Pancreas (tissue), 10 donors: Measurements from ENCODE around the gene PRRC2A. TPM values are rescaled to one million over a fixed set of nuclear protein-coding genes. Genes with fewer than 3 reads are reported as not detected.

Experiments
- ATAC-seq, 4 donors: fragments of 200-7000 bp; cut with Tn5 transposase; one replicate each; pipeline versions ENCODE4 v1.8.0 to v1.9.1; 2020; ENCODE audit warnings: mild to moderate bottlenecking in 4 of 4, moderate library complexity in 4 of 4
- DNase-seq, 6 donors: peaks; one replicate each; pipeline ENCODE4 v3.0.0-alpha.2; 2020
- FAIRE-seq: peaks from 2 replicates; lab custom pipeline; 2012; peaks lifted over from hg19 to GRCh38; lab: Jason Lieb, UNC
- H3K27ac ChIP-seq, 4 donors: fragments of 200-600 bp; sonication (generic); 1 replicate in 3 of 4; 2 replicates in 1 of 4; pipeline versions ENCODE4 v1.5.0 to v1.8.0; 2020
- H3K27me3 ChIP-seq, 4 donors: fragments of 200-600 bp; one replicate each; pipeline ENCODE4 v1.8.0; 2021
- H3K36me3 ChIP-seq, 3 donors: fragments of 200-600 bp; sonication (generic) in 1 of 3; one replicate each; pipeline versions ENCODE4 v1.5.0 to v1.8.0; 2020 to 2021
- H3K4me1 ChIP-seq, 3 donors: fragments of 200-600 bp; one replicate each; pipeline ENCODE4 v1.8.0; 2021
- H3K4me3 ChIP-seq, 4 donors: fragments of 200-600 bp; sonication (generic) in 2 of 4; one replicate each; pipeline versions ENCODE4 v1.5.0 to v1.8.0; 2020 to 2021
- H3K9me3 ChIP-seq, 4 donors: fragments of 200-600 bp; one replicate each; pipeline ENCODE4 v1.8.0; 2021
- WGBS, 2 donors: extraction: QIAGEN DNeasy Blood & Tissue Kit; methylation state at CpG; one replicate each; pipeline ENCODE4 v1.1.7; 2013; 5-methylcytosine and 5-hydroxymethylcytosine counted together
- intact Hi-C, 3 donors: fragments of 100-400 bp; cut with DNase I; formaldehyde crosslinking; loops; one replicate each; pipeline versions ENCODE4 v1.11.1 to v1.14.2; 2022
- microRNA-seq, 2 donors: library from miRNA; unstranded; fragments of <30 nt; microRNA quantifications; one replicate each; pipeline versions ENCODE4 to v1.1.0, GENCODE V29; 2019 to 2020
- polyA plus RNA-seq, 2 donors: library from polyadenylated mRNA; stranded (reverse); fragments of 200-250 nt; gene quantifications; one replicate each; pipeline ENCODE4 v1.2.3, GENCODE V29; 2013
- total RNA-seq, 6 donors: library from RNA; stranded (reverse); fragmentation: NEBNext Ultra II Directional in 4 of 6; extraction: Animal tissue kit (Norgen Biotek cat#: 25700) in 4 of 6; gene quantifications; one replicate each; pipeline versions ENCODE4 v1.2.1 to v1.2.4, GENCODE V29; 2021 to 2023
- TF ChIP-seq, protein P1 (sequence below), 4 donors: fragments of 200-600 bp; sonication (generic) in 3 of 4; IDR thresholded peaks; one replicate each; pipeline versions ENCODE4 v1.5.0 to v1.8.0; 2021; ENCODE audit warnings: antibody characterized with exemption in 4 of 4
- donor health status: healthy with polysubstance abuse.
- donor health status: DM: no; HTN: no; CAD: no; lungs with moderate emphysema.
- donor health status: DM: no; HTN: no; CAD: no.
- donor health status: control.
- donor health status: control.
- donor health status: Bipolar disorder and iron deficiency.
- donor health status: DM: yes; HTN: yes; CAD: no.
- donor health status: DM: no; HTN: no; CAD: no.
- donor health status: DM: no; HTN: no; CAD: no.
- donor health status: DM: yes; HTN: yes; CAD: no.

PRRC2A gene
- total and polyA plus RNA-seq, 8 donors, result 45.3 to 144 (median 76.6) TPM

DNA sequence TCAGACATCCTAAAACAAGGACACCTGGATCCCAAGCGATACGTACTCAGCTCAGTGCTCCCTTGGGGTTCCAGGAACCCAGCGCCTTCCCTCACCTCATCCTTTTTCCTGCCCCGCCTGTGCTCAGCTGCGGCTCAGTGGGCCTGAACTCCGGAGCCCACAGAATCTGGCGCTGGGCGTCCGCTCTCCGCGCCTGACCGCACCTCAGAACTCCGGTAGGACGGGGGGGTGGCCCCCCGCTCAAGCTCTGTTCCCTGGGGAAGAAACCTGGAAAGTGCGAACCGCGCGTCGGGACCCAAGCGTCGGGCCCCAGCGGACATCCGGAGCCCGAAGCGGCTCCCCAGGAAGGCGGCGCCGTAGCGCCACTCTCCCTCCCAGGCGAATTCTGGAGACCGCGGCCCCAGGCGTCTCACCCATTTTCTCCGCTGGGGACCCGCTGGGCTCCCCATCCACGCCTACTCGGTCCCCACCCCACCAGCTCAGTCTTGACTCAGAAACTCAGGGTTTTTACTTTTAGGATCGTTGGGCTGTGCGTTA is 60.7 kb downstream of the PRRC2A start:
- Histone ChIP-seq H3K4me3 (peak overlapping the region; percentile 19 to 60 (median 42)), H3K36me3 (no peaks in the 10 kb centered on the region), H3K4me1 (peaks cover 3 to 8% (median 5%) of the 10 kb centered on the region in 3 donors), H3K27ac (peak overlapping the region; percentile 38 to 71 (median 53)), H3K27me3 (no peaks in the 10 kb centered on the region), H3K9me3 (no peaks in the 10 kb centered on the region)
- WGBS, 2 donors, result 1% methylated on average over 40 of the region's 40 CpGs
- intact Hi-C loops, result loop anchor here in 1 of 3 donors (5.0 kb wide), 1 partner anchor 86 kb away; no protein-coding TSS in a partner anchor
- no peak for FAIRE-seq
- ATAC-seq, result peak; percentile 53 to 76 (median 73)
- TF ChIP-seq, protein P1, sequence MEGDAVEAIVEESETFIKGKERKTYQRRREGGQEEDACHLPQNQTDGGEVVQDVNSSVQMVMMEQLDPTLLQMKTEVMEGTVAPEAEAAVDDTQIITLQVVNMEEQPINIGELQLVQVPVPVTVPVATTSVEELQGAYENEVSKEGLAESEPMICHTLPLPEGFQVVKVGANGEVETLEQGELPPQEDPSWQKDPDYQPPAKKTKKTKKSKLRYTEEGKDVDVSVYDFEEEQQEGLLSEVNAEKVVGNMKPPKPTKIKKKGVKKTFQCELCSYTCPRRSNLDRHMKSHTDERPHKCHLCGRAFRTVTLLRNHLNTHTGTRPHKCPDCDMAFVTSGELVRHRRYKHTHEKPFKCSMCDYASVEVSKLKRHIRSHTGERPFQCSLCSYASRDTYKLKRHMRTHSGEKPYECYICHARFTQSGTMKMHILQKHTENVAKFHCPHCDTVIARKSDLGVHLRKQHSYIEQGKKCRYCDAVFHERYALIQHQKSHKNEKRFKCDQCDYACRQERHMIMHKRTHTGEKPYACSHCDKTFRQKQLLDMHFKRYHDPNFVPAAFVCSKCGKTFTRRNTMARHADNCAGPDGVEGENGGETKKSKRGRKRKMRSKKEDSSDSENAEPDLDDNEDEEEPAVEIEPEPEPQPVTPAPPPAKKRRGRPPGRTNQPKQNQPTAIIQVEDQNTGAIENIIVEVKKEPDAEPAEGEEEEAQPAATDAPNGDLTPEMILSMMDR (IDR thresholded peaks at IDR 0.05), result no peak
- peak in 4 of 6 donors; percentile 27 to 82 (median 48) for DNase-seq

DNA sequence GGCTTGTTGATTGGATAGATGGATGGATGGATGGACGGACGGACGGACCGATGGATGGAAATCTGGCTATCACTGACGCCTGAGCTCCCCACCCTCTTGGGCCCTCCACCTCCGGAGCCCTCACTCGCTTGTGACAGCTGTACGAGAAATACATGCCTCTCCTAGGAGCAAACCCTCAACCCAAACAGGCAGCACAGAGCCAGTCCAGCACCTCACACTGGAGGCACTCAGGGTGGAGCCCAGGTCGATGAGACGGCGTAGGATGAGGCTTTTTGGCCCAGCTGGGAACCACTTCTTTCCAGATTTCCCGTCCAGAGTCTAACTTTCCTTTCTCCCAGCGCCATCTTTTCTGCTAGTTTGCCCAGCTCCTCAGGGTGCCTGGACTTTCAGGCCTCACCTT is 63.1 kb downstream of the PRRC2A start:
- ATAC-seq, result no peak

DNA sequence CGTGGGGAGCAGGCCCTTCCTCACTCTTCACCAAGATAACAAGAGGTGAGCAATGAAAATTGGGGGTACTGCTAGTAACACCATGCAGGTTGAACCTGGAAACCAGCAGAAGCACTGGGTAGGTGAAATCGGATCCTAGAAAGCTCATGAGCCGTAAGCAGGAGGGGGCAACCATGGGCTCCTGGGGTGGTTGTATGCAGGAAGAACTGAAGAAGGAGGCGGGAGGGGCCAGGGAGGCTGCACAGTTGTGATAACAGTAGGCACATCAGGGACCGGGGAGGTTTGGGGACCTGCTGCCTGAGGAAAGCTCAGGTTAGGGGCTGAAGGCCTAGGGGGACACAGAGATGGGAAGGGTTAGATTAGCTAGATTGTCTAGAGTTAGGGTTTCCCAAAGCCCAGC is 66.0 kb downstream of the PRRC2A start:
- H3K27ac ChIP-seq, result no peak overlapping the region
- no peak overlapping the region for H3K4me3 ChIP-seq
- FAIRE-seq (no peak), ATAC-seq (no peak), DNase-seq (no peak)
- 87 to 94% methylated on average over 5 of the region's 5 CpGs for WGBS, 2 donors
- peaks cover 0 to 14% (median 12%) of the 10 kb centered on the region in 3 donors for H3K36me3 ChIP-seq
- H3K9me3 ChIP-seq, result no peaks in the 10 kb centered on the region
- TF ChIP-seq, protein P1 (IDR thresholded peaks at IDR 0.05), result no peak
- H3K27me3 ChIP-seq, result no peaks in the 10 kb centered on the region
- peaks cover 0 to 3% (median 1%) of the 10 kb centered on the region in 3 donors for H3K4me1 ChIP-seq
- intact Hi-C loops, result no loop called here

More for the DNA sequence above, 63.1 kb downstream of the PRRC2A start:
- Histone ChIP-seq H3K27ac (no peak overlapping the region), H3K4me1 (peaks cover 3 to 8% (median 5%) of the 10 kb centered on the region in 3 donors), H3K9me3 (no peaks in the 10 kb centered on the region), H3K36me3 (peaks cover 0 to 6% (median 5%) of the 10 kb centered on the region in 3 donors), H3K4me3 (no peak overlapping the region), H3K27me3 (no peaks in the 10 kb centered on the region)
- TF ChIP-seq, protein P1 (IDR thresholded peaks at IDR 0.05), result no peak
- intact Hi-C loops, result loop anchor here in 1 of 3 donors (5.0 kb wide), 1 partner anchor 84 kb away; no protein-coding TSS in a partner anchor
- no peak for DNase-seq
- FAIRE-seq, result no peak
- 62 to 67% methylated on average over 13 of the region's 13 CpGs for WGBS, 2 donors

DNA sequence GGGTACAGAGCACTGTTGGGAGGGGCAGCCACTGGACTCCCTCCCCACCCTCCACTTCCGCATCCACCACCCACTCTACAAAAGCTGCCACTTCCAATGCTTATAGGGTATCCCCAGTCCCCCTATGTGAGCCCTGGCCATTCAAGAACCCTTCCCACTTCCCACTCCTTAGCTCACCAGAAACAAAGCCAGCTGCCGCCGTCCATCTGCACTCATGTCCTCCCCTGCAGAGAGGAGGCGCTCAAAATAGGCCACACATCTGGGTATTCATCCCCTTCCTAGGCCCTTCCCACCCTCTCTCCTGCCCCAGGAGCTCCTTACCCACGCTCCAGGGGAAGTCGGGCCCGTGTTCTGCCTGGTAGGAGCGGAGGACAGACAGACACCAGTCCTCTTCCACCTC is 66.8 kb downstream of the PRRC2A start:
- ATAC-seq (no peak), FAIRE-seq (no peak), DNase-seq (no peak)
- Histone ChIP-seq H3K27ac (no peak overlapping the region), H3K36me3 (peaks cover 0 to 14% (median 12%) of the 10 kb centered on the region in 3 donors), H3K4me1 (no peaks in the 10 kb centered on the region), H3K9me3 (no peaks in the 10 kb centered on the region), H3K27me3 (no peaks in the 10 kb centered on the region), H3K4me3 (no peak overlapping the region)
- intact Hi-C loops, result no loop called here
- WGBS, 2 donors, result 88 to 90% methylated on average over 8 of the region's 8 CpGs
- TF ChIP-seq, protein P1 (IDR thresholded peaks at IDR 0.05), result no peak

Small RNA genes lying within 50 kb of the gene (microRNA-seq; reads per million reads assigned to microRNA genes)
- gene MIR6832, result 0 reads per million in 2 donors

Other genes starting within 250 kb of the PRRC2A start
Only the 30 nearest of the 35 such genes appear.
- 1 to 10 TPM in 2 of 6 donors, under 1 TPM in 4; 0.24 to 1.7 (median 0.51) TPM for gene MICB, start 122.6 kb upstream of the PRRC2A start, total RNA-seq
- under 1 TPM; 0.23 to 0.76 TPM for gene MICB, start 122.6 kb upstream of the PRRC2A start, polyA plus RNA-seq
- not detected for gene MCCD1, start 91.8 kb upstream of the PRRC2A start, total RNA-seq
- not detected for gene MCCD1, start 91.8 kb upstream of the PRRC2A start, polyA plus RNA-seq
- gene DDX39B, start 78.7 kb upstream of the PRRC2A start, total RNA-seq, result 100 to 1,000 TPM; 134 to 233 (median 153) TPM
- gene DDX39B, start 78.7 kb upstream of the PRRC2A start, polyA plus RNA-seq, result 100 to 1,000 TPM; 423 to 669 TPM
- gene ATP6V1G2, start 74.1 kb upstream of the PRRC2A start, total RNA-seq, result under 1 TPM; 0.16 to 0.81 (median 0.36) TPM
- 1 to 10 TPM; 1.9 to 2.1 TPM for gene ATP6V1G2, start 74.1 kb upstream of the PRRC2A start, polyA plus RNA-seq
- 10 to 100 TPM; 12.1 to 25.3 (median 20.8) TPM for gene NFKBIL1, start 73.1 kb upstream of the PRRC2A start, total RNA-seq
- gene NFKBIL1, start 73.1 kb upstream of the PRRC2A start, polyA plus RNA-seq, result 10 to 100 TPM; 26.5 to 46.0 TPM
- gene LTA, start 48.4 kb upstream of the PRRC2A start, total RNA-seq, result 1 to 10 TPM in 1 of 6 donors, under 1 TPM in 1, not detected in 4; 0.12 to 1.3 TPM
- under 1 TPM; 0.05 to 0.15 TPM for gene LTA, start 48.4 kb upstream of the PRRC2A start, polyA plus RNA-seq
- under 1 TPM in 5 of 6 donors, not detected in 1; 0.29 to 0.87 (median 0.58) TPM for gene TNF, start 45.1 kb upstream of the PRRC2A start, total RNA-seq
- under 1 TPM; 0.11 to 0.42 TPM for gene TNF, start 45.1 kb upstream of the PRRC2A start, polyA plus RNA-seq
- gene LTB, start 38.3 kb upstream of the PRRC2A start, total RNA-seq, result 10 to 100 TPM in 1 of 6 donors, 1 to 10 TPM in 3, under 1 TPM in 2; 0.71 to 19.4 (median 1.9) TPM
- gene LTB, start 38.3 kb upstream of the PRRC2A start, polyA plus RNA-seq, result 1 to 10 TPM; 1.4 to 7.3 TPM
- gene LST1, start 34.4 kb upstream of the PRRC2A start, total RNA-seq, result 10 to 100 TPM in 2 of 6 donors, 1 to 10 TPM in 2, under 1 TPM in 2; 0.56 to 12.9 (median 2.6) TPM
- gene LST1, start 34.4 kb upstream of the PRRC2A start, polyA plus RNA-seq, result 1 to 10 TPM; 6.0 to 6.2 TPM
- gene NCR3, start 27.7 kb upstream of the PRRC2A start, total RNA-seq, result under 1 TPM in 1 of 6 donors, not detected in 5; 0.28 TPM
- not detected for gene NCR3, start 27.7 kb upstream of the PRRC2A start, polyA plus RNA-seq
- 10 to 100 TPM in 2 of 6 donors, 1 to 10 TPM in 4; 1.1 to 18.6 (median 5.3) TPM for gene AIF1, start 5.5 kb upstream of the PRRC2A start, total RNA-seq
- 10 to 100 TPM; 16.2 to 16.4 TPM for gene AIF1, start 5.5 kb upstream of the PRRC2A start, polyA plus RNA-seq
- 100 to 1,000 TPM in 4 of 6 donors, 10 to 100 TPM in 2; 93.3 to 160 (median 113) TPM for gene BAG6, start 31.9 kb downstream of the PRRC2A start, total RNA-seq
- gene BAG6, start 31.9 kb downstream of the PRRC2A start, polyA plus RNA-seq, result 100 to 1,000 TPM; 283 to 292 TPM
- 1 to 10 TPM in 3 of 6 donors, under 1 TPM in 3; 0.62 to 2.6 (median 0.98) TPM for gene APOM, start 35.2 kb downstream of the PRRC2A start, total RNA-seq
- 1 to 10 TPM; 3.4 to 5.0 TPM for gene APOM, start 35.2 kb downstream of the PRRC2A start, polyA plus RNA-seq
- gene C6orf47, start 40.1 kb downstream of the PRRC2A start, total RNA-seq, result 10 to 100 TPM in 1 of 6 donors, 1 to 10 TPM in 5; 6.9 to 12.0 (median 9.0) TPM
- 10 to 100 TPM; 10.8 to 11.2 TPM for gene C6orf47, start 40.1 kb downstream of the PRRC2A start, polyA plus RNA-seq
- gene GPANK1, start 44.3 kb downstream of the PRRC2A start, total RNA-seq, result 1 to 10 TPM; 5.5 to 9.5 (median 6.1) TPM
- gene GPANK1, start 44.3 kb downstream of the PRRC2A start, polyA plus RNA-seq, result 10 to 100 TPM; 11.2 to 11.6 TPM
- gene CSNK2B, start 45.4 kb downstream of the PRRC2A start, total RNA-seq, result 10 to 100 TPM; 48.1 to 65.9 (median 57.8) TPM
- 100 to 1,000 TPM in 1 of 2 donors, 10 to 100 TPM in 1; 86.8 to 116 TPM for gene CSNK2B, start 45.4 kb downstream of the PRRC2A start, polyA plus RNA-seq
- gene LY6G5B, start 49.3 kb downstream of the PRRC2A start, total RNA-seq, result 1 to 10 TPM; 3.0 to 8.2 (median 4.0) TPM
- gene LY6G5B, start 49.3 kb downstream of the PRRC2A start, polyA plus RNA-seq, result 10 to 100 TPM in 1 of 2 donors, 1 to 10 TPM in 1; 9.2 to 11.4 TPM
- 1 to 10 TPM; 1.6 to 2.9 (median 2.3) TPM for gene LY6G5C, start 60.4 kb downstream of the PRRC2A start, total RNA-seq
- 1 to 10 TPM; 2.4 to 2.5 TPM for gene LY6G5C, start 60.4 kb downstream of the PRRC2A start, polyA plus RNA-seq
- 10 to 100 TPM; 14.9 to 34.2 (median 19.7) TPM for gene ABHD16A, start 82.6 kb downstream of the PRRC2A start, total RNA-seq
- gene ABHD16A, start 82.6 kb downstream of the PRRC2A start, polyA plus RNA-seq, result 10 to 100 TPM; 31.9 to 61.5 TPM
- gene LY6G6F, start 86.2 kb downstream of the PRRC2A start, total RNA-seq, result not detected
- gene LY6G6F, start 86.2 kb downstream of the PRRC2A start, polyA plus RNA-seq, result not detected
- gene LY6G6D, start 94.6 kb downstream of the PRRC2A start, total RNA-seq, result not detected
- gene LY6G6D, start 94.6 kb downstream of the PRRC2A start, polyA plus RNA-seq, result not detected
- not detected for gene LY6G6C, start 101.0 kb downstream of the PRRC2A start, total RNA-seq
- gene LY6G6C, start 101.0 kb downstream of the PRRC2A start, polyA plus RNA-seq, result not detected
- under 1 TPM in 1 of 6 donors, not detected in 5; 0.06 TPM for gene MPIG6B, start 102.7 kb downstream of the PRRC2A start, total RNA-seq
- under 1 TPM in 1 of 2 donors, not detected in 1; 0.05 TPM for gene MPIG6B, start 102.7 kb downstream of the PRRC2A start, polyA plus RNA-seq
- 10 to 100 TPM in 4 of 6 donors, 1 to 10 TPM in 2; 6.5 to 32.8 (median 13.0) TPM for gene DDAH2, start 108.6 kb downstream of the PRRC2A start, total RNA-seq
- 10 to 100 TPM; 58.2 to 68.8 TPM for gene DDAH2, start 108.6 kb downstream of the PRRC2A start, polyA plus RNA-seq
- 100 to 1,000 TPM in 2 of 6 donors, 10 to 100 TPM in 4; 61.0 to 150 (median 80.8) TPM for gene CLIC1, start 115.8 kb downstream of the PRRC2A start, total RNA-seq
- 100 to 1,000 TPM in 1 of 2 donors, 10 to 100 TPM in 1; 91.8 to 154 TPM for gene CLIC1, start 115.8 kb downstream of the PRRC2A start, polyA plus RNA-seq
- gene MSH5, start 119.3 kb downstream of the PRRC2A start, total RNA-seq, result 1 to 10 TPM; 2.2 to 7.6 (median 5.3) TPM
- 10 to 100 TPM; 11.3 to 17.4 TPM for gene MSH5, start 119.3 kb downstream of the PRRC2A start, polyA plus RNA-seq
- gene SAPCD1, start 141.9 kb downstream of the PRRC2A start, total RNA-seq, result 1 to 10 TPM in 1 of 6 donors, under 1 TPM in 4, not detected in 1; 0.51 to 1.9 (median 0.64) TPM
- 10 to 100 TPM in 1 of 2 donors, 1 to 10 TPM in 1; 4.8 to 11.1 TPM for gene SAPCD1, start 141.9 kb downstream of the PRRC2A start, polyA plus RNA-seq
- gene VWA7, start 156.6 kb downstream of the PRRC2A start, total RNA-seq, result 1 to 10 TPM; 2.9 to 5.0 (median 4.3) TPM
- 10 to 100 TPM in 1 of 2 donors, 1 to 10 TPM in 1; 5.6 to 11.9 TPM for gene VWA7, start 156.6 kb downstream of the PRRC2A start, polyA plus RNA-seq
- 10 to 100 TPM; 22.0 to 48.1 (median 36.2) TPM for gene VARS1, start 175.0 kb downstream of the PRRC2A start, total RNA-seq
- 10 to 100 TPM; 35.3 to 67.3 TPM for gene VARS1, start 175.0 kb downstream of the PRRC2A start, polyA plus RNA-seq
- gene LSM2, start 186.3 kb downstream of the PRRC2A start, total RNA-seq, result 10 to 100 TPM; 11.0 to 23.1 (median 19.0) TPM
- 10 to 100 TPM; 25.1 to 27.3 TPM for gene LSM2, start 186.3 kb downstream of the PRRC2A start, polyA plus RNA-seq